ENCODE results near the gene TRPM2.

The TRPM2 gene

GRCh38 chr21:44467859-44468195 is 114.4 kb downstream of the TRPM2 start:
- DNase-seq (ENCODE audit: low read depth) = no peak
- no peak for TF ChIP-seq CTCF (IDR thresholded peaks at IDR 0.05; ENCODE audit: low read depth, low read length, missing control alignments)
- H3K4me3 ChIP-seq (ENCODE audit: low read depth, low read length) = no peak overlapping the region

DNA sequence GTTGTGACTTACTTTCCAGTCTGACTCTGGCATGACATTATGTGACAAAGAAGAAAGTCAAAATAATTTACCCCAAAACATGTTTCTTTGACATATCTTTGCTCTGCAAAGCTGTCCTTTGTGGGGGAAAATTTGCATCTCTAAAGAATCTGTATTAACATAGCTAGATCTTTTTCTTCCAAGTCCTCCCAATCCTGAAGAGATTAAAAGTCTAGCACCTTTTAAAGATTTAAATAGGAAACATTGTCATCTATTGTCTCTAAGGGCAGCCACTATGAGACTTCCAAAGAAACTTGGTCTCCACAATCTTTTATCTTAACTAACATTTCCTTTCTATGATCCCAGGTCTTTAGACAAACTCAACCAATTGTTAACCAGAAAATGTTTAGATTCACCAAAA is 117.9 kb downstream of the TRPM2 start:
- TF ChIP-seq CTCF (IDR thresholded peaks at IDR 0.05; ENCODE audit: low read depth, low read length, missing control alignments) = no peak
- no peak for DNase-seq (ENCODE audit: low read depth)
- H3K4me3 ChIP-seq (ENCODE audit: low read depth, low read length) = no peak overlapping the region

DNA sequence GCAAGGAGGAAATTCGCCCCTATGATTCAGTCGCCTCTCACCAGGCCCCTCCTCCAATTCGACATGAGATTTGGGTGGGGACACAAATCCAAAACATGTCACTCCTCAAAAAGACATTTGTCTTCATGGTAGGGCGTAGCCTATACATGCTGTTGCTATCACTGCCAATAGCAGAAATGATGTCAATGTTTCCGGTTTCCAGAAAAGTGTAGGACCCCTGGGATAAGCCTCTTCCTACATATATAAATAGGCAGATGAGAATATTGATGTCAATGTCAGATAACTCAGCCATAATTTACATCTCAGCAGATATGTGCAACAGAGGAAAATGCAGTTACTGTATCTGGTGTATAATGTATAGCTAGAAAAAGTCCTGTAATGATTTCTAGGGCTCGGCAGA is 118.6 kb downstream of the TRPM2 start:
- DNase-seq (ENCODE audit: low read depth) = no peak
- H3K4me3 ChIP-seq (ENCODE audit: low read depth, low read length) = no peak overlapping the region
- TF ChIP-seq CTCF (IDR thresholded peaks at IDR 0.05; ENCODE audit: low read depth, low read length, missing control alignments) = no peak

DNA sequence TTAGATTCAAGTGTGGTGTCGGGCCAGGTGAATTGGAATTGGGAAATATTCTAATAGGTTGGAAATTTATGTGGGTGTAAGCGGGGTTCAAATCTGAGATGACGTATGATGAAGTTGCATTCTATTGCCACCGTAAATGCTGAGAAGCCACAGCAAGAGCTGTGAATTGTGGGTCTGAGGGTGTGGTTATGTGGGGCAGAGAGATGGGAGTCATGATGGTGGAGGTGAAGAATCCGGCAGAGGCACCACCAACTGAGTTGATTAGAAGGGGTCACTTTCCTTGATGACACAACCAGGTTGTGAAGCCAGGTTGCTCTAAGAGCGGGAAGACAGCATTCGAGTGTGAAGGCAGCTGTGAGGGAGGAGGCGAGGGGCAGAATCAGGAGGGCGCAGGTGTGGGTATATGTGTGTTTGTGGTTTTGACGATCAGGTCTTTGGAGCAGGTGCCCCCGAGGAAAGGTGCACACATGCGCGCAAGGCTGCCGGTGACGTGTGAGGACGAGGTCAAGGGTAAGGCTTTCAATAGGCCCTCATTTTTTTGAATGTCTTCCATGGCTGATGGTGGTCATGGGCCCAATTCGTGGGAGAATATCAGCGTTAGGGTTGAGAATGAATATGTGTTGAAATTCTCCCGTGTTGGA is 120.6 kb downstream of the TRPM2 start:
- DNase-seq (ENCODE audit: low read depth) = no peak
- no peak overlapping the region for H3K4me3 ChIP-seq (ENCODE audit: low read depth, low read length)
- TF ChIP-seq CTCF (IDR thresholded peaks at IDR 0.05; ENCODE audit: low read depth, low read length, missing control alignments) = no peak

GRCh38 chr21:44475266-44475845 is 121.9 kb downstream of the TRPM2 start:
- no peak for DNase-seq (ENCODE audit: low read depth)
- H3K4me3 ChIP-seq (ENCODE audit: low read depth, low read length) = no peak overlapping the region
- TF ChIP-seq CTCF (IDR thresholded peaks at IDR 0.05; ENCODE audit: low read depth, low read length, missing control alignments) = no peak

DNA sequence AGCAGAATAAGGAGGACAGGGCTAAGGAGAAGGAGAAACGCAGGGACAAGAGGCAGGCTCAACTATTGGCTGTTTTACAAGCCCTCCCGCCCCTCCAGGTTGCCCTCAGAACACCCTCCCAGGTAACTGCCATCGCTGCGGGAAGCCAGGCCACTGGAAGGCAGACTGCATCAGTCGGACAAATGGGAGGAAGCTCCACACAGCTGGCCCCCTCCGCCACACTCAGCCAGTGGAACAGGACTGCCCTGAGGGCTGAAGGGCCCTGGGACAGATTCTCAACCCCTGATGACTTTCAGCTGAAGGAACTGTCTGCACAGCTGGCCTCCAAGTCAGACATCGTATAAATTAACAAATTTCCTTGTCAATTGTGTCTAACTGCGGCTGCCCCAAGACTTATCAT is 123.7 kb downstream of the TRPM2 start:
- no peak for TF ChIP-seq CTCF (IDR thresholded peaks at IDR 0.05; ENCODE audit: low read depth, low read length, missing control alignments)
- no peak overlapping the region for H3K4me3 ChIP-seq (ENCODE audit: low read depth, low read length)
- no peak for DNase-seq (ENCODE audit: low read depth)

- DNase-seq (ENCODE audit: low read depth) = no peak
- TF ChIP-seq CTCF (IDR thresholded peaks at IDR 0.05; ENCODE audit: low read depth, low read length, missing control alignments) = no peak
- H3K4me3 ChIP-seq (ENCODE audit: low read depth, low read length) = no peak overlapping the region
Measured at GRCh38 chr21:44477712-44478111, 124.3 kb downstream of the TRPM2 start.
